Embryonic facial prominence (tissue), 1 donor: ENCODE results near the gene DNAH2.

Experiments
- DNase-seq: peaks from one replicate; pipeline ENCODE4 v3.0.0-alpha.2; 2016; ENCODE audit errors: extremely low spot score

Gene DNAH2, protein sequence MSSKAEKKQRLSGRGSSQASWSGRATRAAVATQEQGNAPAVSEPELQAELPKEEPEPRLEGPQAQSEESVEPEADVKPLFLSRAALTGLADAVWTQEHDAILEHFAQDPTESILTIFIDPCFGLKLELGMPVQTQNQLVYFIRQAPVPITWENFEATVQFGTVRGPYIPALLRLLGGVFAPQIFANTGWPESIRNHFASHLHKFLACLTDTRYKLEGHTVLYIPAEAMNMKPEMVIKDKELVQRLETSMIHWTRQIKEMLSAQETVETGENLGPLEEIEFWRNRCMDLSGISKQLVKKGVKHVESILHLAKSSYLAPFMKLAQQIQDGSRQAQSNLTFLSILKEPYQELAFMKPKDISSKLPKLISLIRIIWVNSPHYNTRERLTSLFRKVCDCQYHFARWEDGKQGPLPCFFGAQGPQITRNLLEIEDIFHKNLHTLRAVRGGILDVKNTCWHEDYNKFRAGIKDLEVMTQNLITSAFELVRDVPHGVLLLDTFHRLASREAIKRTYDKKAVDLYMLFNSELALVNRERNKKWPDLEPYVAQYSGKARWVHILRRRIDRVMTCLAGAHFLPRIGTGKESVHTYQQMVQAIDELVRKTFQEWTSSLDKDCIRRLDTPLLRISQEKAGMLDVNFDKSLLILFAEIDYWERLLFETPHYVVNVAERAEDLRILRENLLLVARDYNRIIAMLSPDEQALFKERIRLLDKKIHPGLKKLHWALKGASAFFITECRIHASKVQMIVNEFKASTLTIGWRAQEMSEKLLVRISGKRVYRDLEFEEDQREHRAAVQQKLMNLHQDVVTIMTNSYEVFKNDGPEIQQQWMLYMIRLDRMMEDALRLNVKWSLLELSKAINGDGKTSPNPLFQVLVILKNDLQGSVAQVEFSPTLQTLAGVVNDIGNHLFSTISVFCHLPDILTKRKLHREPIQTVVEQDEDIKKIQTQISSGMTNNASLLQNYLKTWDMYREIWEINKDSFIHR (N-terminal part only)

DNA sequence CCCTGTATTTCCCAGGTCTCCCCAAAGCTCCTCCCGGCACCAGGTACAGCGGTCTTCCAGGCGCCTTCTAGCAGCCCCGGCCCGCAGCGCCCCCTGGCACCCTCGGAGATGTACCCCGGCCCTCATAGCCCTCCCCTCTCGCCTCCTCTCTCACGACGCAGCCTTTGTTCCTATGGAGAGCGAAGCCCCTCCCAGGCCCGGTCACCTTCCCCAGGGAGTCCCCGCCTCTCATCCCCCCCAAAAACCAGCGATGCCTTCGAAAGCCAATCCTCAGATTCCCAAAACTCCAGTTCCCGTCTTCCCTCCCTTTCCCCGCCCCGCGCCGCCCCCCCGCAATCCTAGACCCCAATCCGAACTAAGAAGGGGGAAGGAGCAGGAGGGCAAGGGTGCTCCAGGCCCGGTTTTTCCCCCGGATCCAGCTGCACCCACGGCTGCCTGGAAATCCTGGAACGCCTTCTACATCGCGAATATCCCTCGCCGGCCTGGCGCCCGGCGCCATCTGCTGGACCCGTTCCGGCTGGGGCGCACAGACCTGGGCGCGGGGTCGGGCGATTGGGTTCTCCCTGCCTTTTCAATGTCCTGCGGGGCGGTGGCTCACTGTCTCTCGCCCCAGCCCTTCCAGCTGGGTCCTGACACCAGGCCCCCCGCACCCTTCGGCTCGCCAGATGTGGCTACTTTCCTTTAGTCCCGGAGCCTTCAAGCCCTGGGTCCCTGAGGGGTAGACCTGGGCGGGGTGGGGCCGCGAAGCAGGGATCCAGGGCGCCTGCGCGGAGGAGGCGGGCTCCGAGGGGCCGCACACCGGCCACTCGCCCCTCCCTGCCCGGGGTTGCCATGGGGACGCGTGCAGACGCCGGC, at the start of gene DNAH2:
Gene DNAH2 (plus strand): TSS at position 844 of the 855 bp plus-strand sequence. CDS start 1,991 bp downstream, outside the sequence.
- DNase-seq = peak; percentile 90

DNA sequence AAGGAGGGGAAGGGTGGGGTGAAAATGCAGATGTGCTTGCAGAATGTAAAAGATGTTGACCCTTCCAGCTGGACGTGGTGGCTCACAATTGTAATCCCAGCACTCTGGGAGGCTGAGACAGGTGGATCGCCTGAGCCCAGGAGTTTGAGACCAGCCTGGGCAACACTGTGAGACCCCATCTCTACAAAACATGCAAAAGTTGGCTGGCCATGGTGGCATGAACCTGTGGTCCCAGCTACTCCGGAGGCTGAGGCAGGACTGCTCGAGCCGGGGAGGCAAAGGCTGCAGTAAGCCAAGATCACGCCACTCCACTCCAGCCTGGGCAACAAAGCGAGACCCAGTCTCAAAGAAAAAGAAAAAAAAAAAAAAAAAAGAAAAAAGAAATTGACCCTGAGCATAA, 49.1 kb upstream of the DNAH2 start:
- no peak for DNase-seq

DNA sequence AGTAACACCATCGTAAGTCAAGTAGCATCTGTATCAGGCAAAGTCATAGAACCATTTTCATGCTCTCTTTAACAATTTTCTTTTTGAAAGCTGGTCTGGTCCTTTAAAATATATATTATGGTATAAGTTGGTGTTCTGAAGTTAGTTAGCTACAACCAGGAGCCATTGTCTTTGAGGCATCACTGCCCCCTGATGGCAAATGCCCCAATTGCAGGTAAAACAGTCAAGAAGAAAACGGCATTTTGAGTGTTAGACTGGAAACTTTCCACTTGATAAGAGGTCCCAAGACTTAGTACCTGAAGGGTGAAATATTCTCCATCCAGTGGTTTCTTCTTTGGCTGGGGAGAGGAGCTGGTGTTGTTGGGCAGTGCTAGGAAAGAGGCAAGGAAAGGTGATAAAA, 44.3 kb upstream of the DNAH2 start:
- DNase-seq = no peak

DNA sequence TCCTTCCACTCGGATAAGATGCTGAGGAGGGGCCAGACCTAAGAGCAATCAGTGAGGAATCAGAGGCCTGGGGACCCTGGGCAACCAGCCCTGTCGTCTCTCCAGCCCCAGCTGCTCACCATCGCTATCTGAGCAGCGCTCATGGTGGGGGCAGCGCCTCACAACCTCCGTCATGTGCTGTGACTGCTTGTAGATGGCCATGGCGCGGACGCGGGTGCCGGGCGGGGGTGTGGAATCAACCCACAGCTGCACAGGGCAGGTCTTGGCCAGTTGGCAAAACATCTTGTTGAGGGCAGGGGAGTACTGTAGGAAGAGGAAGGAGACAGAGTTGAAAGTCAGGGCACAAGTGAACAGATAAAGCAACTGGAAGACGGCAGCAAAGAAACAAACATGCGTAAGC, 42.6 kb upstream of the DNAH2 start:
- DNase-seq = no peak

DNA sequence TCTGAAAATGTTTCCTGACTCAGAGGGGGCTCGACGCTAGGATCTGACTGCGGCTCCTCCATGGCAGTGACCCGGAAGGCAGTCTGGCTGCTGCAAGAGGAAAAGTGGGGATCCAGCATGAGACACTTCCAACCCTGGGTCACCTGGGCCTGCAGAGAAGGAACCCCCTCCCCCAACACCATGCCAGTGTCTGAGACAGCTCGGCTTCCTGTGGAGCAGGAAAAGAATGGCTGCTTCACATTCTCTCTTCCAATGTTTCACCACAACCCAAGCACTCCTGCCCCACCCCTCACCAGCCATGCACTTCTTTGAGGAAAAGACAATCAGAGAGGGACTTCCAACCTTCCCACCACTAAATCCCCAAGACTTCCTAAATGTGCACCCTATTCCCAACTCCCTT, 41.0 kb upstream of the DNAH2 start:
- no peak for DNase-seq

DNA sequence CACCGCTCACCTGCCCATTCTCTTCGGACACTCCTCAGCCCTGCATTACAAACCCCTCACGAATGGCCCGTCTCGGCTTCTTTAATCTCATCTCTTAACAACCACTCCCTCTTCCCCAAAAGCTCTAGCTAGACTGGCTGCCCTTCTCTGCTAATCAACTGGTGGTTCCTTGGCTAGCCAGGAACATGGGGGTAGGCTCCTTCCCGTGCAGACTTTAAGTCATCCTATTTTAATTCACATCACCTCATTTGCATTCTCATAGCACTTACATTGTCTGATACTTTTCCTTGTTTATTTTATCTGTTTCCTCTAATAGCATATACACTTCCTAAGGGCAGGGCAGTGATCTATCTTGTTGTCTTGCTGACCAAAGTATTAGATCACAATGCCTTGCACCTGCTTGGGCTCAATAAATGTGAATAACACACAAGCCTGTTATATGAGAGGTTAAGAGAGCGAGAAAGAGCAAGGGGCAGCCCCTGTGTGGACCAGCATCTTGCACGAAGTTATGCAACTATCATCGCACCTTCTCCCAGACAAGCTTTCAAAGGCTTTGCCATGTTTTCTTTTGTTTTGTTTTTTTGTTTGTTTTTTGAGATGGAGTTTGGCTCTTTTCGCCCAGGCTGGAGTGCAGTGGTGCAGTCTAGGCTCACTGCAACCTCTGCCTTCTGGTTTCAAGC, 40.0 kb upstream of the DNAH2 start:
- DNase-seq = no peak

DNA sequence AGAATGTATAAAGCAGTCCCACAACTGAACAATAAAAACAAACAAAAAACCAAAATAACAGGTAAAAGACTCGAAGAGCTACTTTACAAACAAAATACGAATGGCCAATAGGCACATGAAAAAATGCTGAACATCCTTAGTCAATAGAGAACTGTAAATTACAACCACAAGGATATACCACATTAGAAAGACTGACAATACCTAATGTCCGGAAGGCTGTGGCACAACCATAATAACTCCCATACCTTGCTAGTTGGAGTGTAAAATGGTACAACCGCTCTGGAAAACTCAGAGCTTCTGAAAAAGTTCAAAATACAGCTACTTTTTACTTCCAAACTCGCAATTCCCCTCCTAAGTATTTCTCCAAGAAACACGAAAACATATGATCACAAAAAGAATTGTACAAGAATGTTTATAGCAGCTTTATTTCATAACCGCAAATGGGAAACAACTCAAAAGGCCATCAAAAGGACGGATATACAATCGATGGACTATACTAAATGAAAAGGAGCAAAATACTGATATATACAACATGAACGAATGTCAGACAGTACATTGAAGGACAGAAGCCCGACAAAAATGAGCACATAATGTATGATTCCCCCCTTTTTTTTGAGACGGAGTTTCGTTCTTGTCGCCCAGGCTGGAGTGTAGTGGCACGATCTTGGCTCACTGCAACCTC, 32.6 kb upstream of the DNAH2 start:
- DNase-seq = no peak

DNA sequence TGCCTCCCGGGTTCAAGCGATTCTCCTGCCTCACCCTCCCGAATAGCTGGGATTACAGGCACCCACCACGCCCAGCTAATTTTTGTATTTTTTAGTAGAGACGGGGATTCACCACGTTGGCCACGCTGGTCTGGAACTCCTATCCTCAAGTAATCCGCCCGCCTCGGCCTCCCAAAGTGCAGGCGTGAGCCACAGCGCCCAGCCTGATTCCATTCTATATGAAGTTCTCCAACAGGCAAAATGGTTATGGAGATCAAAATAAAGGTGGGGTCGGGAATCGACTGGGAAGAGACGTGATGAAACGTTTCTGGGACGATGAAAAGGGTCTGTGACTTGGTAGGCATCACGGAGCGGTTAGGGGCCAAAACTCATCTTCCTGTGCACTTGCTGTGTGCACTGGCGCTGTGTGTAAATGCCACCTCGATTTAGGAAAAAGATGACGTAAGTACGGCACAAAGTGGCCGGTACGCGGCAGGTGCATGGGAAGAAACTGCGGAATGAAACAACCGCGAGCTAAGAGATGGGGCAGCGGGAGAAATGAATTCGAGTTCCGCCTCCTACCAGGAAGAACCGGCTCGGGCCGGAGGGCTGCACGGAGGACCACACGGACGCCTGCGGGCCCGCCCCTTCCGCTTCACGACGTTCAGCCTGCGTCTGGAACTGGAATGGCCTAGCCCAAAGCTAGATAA, 31.9 kb upstream of the DNAH2 start:
- DNase-seq = peak; percentile 92

DNA sequence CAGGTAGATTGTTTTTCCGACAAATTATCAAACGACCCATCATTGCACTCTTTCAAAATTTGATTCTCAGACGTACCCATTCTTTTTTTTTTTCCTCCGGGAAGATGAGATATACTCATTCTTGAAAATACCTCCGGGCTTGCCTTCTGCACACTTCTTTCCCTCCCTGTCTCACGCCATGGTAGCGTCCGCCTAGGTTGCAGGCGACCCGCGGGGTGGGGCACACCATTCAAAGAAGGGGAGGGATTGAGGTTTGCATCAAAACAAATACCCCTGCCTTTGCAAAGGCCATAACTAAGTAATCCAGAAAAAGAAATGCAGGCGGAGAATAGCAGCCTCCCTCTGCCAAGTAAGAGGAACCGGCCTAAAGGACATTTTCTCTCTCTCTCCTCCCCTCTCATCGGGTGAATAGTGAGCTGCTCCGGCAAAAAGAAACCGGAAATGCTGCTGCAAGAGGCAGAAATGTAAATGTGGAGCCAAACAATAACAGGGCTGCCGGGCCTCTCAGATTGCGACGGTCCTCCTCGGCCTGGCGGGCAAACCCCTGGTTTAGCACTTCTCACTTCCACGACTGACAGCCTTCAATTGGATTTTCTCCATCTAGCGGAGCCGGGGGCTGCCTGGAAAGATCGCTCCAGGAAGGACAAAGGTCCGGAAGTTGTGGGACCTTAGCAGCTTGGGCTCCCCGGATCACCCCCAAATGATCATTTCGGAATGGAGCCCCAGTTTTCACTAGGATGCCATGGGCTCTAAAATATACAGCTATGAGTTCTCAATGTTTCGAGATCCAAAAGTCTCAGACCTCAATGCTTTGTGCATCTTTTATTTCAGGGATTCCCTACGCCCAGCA, 31.1 kb upstream of the DNAH2 start:
- peak; percentile 44 for DNase-seq

DNA sequence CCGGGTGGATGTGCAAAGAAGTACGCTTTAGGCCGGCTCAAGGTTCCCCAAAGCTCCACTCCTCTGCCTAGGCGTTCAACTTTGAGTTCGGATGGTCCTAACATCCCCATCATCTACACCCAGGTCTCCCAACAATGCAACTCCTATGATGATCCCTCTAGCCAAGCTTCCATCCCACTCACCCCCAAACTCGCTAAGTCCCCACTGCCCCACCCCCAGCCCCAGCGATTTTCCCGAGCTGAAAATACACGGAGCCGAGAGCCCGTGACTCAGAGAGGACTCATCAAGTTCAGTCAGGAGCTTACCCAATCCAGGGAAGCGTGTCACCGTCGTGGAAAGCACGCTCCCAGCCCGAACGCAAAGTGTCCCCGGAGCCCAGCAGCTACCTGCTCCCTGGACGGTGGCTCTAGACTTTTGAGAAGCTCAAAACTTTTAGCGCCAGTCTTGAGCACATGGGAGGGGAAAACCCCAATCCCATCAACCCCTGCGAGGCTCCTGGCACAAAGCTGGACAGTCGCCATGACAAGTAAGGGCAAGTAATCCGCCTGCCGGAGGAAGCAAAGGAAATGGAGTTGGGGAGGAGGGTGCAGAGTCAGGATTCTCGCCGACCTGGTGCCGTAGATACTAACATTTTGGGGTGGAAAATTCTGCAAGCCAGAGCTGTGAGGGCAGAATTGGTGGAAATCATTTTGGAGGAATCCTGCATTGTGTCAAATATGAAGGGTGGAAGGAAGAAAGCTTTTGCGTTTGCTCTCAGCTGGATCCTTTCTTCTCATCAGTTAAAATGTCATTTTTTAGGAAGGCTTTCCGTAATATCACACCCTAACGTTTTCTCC, 30.3 kb upstream of the DNAH2 start, which contains the start of gene TP53:
Gene TP53 (minus strand): TSS at position 419 of the 836 bp plus-strand sequence. CDS start 10,896 bp downstream, outside the sequence.
- DNase-seq = peak; percentile 88

DNA sequence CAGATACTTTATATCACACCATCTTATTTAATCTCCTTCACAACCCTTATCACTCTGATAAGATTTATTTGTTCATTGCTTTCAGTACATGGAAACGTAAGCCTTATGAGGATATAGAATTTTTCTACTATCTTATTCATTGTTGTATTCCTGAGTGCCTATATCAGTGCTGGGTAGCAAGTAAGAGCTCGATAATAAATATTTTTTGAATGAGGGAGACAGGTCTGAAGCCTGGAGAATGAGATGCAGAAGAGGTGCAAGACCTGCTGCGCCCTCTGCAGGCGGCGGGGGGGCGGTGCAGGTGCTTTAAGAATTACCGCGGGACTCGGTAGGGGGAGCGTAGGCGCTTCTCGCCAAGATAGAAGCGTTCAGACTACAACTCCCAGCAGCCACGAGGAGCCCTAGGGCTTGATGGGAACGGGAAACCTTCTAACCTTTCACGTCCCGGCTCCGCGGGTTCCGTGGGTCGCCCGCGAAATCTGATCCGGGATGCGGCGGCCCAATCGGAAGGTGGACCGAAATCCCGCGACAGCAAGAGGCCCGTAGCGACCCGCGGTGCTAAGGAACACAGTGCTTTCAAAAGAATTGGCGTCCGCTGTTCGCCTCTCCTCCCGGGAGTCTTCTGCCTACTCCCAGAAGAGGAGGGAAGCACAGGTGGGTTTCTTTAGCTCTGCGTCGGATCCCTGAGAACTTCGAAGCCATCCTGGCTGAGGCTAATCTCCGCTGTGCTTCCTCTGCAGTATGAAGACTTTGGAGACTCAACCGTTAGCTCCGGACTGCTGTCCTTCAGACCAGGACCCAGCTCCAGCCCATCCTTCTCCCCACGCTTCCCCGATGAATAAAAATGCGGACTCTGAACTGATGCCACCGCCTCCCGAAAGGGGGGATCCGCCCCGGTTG, 29.4 kb upstream of the DNAH2 start, which contains the start of gene WRAP53:
Gene WRAP53 (plus strand): TSS at position 570 of the 900 bp plus-strand sequence. CDS start 172 bp downstream, at position 742.
- DNase-seq = peak; percentile 96

DNA sequence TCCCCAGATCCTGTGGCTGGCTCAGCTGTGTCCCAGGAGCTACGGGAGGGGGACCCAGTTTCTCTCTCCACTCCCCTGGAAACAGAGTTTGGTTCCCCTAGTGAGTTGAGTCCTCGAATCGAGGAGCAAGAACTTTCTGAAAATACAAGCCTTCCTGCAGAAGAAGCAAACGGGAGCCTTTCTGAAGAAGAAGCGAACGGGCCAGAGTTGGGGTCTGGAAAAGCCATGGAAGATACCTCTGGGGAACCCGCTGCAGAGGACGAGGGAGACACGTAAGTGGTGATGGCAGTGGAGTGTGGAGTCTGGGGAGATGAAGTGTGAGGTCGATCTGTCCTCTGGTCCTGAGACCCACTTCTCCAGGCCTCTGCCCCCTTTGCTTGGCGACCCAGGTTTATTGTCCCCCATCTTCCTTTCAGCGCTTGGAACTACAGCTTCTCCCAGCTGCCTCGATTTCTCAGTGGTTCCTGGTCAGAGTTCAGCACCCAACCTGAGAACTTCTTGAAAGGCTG, 28.7 kb upstream of the DNAH2 start:
- no peak for DNase-seq

DNA sequence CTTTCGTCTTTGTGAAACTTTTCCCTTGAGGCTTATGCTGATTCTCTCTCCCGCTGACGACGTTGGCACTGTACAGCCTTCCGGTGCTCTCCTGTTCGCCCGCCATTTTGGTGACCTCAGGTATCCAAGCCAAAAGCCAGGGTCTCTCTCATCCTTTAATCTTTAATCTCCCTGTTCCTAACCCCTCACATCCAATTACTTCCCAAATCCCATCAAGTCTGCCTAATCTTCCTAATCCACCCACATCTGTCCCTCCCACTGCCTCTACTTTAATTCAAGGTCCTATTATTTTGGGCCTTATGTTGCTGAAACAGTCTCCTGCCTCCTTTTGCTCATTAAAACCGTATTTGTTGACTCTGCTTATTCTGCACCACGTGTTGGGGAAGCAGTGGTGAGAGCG, 22.0 kb upstream of the DNAH2 start:
- DNase-seq = no peak

DNA sequence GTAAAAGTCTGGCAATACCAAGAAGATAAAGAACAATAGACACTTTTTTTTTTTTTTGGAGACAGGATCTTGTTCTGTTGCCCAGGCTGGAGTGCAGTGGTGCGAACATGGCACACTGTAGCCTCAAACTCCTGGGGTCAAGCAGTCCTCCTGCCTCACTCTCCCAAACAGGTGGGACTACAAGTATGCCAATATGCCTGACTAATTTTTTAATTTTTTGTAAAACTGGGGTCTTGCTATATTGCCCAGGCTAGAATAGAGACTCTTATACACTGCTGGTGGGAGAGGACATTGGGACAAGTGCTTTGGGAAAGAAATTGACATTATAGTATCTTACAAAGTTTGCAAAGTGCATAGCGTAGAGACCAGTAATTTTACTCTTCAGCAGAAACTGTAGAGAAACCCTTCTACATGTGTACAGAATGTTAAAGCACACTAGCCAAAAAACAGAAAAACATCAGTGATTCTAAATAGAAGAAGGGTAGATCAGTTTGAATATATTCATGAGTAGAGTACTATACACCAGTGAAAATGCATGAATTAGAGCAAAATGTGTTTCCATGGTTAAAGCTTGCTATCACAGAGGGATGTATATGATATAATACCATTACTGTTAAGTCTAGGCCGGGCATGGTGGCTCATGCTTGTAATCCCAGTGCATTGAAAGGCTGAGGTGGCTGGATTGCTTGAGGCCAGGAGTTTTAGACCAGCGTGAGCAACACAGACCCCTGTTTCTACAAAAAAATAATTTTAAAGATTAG, 19.5 kb upstream of the DNAH2 start:
- DNase-seq = no peak

DNA sequence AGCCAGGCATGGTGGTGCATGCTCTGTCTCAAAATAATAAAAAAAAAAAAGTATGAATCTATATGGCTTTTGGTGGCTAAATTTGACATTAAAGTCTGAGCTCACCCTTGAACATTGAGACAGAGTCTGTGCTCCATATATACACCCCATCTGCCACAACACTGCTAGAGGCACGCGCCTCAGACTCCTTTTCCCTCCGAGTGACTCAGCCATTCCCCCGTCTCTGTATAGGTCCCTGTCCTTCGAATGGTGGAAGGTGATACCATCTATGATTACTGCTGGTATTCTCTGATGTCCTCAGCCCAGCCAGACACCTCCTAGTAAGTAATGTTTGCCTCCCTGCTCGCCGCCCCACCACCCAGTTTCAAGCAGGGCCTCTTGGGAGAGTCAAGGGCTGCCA, 17.0 kb upstream of the DNAH2 start:
- no peak for DNase-seq

DNA sequence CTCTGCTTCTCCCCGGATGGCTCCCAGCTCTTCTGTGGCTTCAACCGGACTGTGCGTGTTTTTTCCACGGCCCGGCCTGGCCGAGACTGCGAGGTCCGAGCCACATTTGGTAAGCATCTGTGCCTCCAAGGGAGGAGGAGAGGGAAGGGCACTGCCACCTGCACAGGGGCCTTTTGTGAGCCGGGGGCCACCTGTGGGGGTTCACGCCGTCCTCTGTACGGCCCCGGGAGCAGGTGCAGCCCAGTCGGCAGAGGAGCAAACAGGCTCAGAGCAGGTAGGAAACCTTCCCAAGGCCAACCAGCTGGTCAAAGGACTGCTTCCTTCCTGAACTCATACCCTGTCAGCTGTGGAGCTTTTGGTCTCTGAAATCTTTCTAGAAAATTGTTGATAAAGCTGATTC, 15.9 kb upstream of the DNAH2 start:
- DNase-seq = no peak
